ENCODE measurements around the gene UBAP2.
"Not testable (repeated sequence)": the region's sequence is repeated elsewhere in the genome, so short reads cannot be mapped to it uniquely, and the experiment has no call there.

The UBAP2 gene

DNA sequence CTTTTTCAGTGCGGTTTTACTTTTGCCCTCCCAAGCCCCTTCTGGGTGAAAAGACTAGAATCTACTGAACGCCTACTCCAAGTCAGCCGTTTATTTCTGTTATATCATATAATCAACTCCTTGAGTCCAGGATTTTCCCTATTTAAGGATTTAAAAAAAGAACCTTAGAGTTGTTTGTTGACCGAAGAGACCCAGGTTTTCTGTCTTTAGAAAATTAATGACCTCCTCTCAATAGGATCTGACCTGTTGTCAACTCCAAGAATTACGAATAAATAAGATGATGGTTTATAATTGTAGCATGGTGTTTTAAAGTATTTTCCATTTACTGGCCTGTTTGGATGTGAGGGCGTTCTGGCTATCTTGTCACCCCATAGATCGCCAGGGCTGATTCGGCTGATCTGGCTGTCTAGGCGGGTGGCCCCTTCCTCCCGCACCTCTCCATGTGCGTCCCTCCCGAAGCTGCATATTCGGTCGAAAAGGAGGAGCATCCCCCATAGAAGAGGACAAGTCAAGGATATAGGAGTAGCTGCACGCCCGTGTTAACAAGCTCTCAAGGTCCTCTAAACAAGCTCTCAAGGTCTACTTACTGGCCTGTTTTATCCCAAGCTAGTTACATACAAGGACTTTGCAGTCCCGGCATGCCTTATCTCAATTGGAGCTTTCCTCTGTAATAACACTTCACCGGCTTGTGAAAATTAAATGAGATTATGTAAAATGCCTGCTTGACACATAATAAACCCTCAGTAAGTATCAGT is 1.1 kb upstream of the UBAP2 start:
- no peak for DNase-seq (ENCODE audit: low spot score)

GRCh38 chr9:34047864-34048726 is 592 bp downstream of the UBAP2 start:
- no peak for DNase-seq (ENCODE audit: low spot score)

DNA sequence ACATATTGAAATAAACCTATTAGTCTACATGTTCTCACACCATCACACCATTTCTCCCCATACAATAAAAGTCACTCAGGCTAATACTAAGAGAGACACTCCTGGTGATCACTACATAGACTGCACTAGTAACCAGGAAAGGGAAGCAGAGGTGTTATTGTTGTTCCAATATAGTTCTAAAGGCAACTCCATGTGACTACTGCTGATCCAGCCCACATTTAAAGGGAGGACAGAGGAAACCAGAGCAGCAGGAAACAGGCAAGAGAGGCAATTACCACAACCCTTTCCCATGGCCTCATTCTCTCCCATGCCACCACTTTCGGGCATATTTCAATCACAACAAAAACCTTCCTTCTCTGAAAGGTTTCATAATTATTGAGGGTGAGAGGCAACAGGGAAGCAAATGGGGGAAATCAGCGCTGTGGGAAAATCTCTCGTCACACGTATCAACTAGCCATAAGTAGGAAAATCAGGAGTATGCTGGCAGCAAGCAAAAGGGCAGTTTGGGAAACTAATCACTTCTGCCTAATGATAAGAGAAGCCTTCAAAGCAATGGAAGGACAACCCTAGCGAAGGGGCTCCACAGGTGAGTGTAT is 1.8 kb downstream of the UBAP2 start:
- DNase-seq (ENCODE audit: low spot score) = no peak

DNA sequence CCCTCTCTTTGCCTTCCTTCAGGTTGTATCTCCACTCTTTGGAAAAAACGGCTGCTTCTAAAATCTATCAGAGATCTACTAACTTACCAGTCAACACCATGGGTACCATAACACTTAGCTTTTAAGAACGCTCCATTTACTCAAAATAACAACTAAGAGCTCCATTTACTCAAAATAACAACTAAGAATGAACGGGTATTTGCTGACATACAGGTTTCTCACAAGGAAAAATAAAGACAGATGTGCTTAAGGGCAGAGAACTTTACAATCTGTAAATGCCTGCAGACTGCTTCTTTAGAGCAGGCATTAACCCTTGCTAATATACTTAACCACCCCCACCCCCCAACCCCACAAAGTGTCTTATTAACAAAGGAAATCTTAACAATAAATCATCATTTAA is 2.8 kb downstream of the UBAP2 start:
- no peak for DNase-seq (ENCODE audit: low spot score)

DNA sequence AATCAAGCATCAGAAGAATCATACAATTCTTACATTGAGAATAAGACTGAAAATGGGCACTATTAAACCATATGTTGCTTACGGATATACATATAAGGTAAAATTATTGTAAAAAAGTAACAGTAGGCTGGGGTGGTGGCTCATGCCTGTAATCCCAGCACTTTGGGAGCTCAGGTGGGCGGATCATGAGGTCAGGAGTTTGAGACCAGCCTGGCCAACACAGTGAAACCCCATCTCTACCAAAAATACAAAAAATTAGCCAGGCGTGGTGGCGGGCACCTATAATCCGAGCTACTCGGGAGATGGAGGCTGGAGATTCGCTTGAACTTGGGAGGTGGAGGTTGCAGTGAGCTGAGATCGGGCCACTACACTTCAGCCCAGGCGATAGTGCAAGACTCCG is 6.6 kb downstream of the UBAP2 start:
- not testable (repeated sequence) for DNase-seq (ENCODE audit: low spot score)

- not testable (repeated sequence) for DNase-seq (ENCODE audit: low spot score)
Measured at GRCh38 chr9:34038851-34039250, 9.8 kb downstream of the UBAP2 start.

GRCh38 chr9:34037626-34038025 is 11.1 kb downstream of the UBAP2 start:
- DNase-seq (ENCODE audit: low spot score) = no peak

DNA sequence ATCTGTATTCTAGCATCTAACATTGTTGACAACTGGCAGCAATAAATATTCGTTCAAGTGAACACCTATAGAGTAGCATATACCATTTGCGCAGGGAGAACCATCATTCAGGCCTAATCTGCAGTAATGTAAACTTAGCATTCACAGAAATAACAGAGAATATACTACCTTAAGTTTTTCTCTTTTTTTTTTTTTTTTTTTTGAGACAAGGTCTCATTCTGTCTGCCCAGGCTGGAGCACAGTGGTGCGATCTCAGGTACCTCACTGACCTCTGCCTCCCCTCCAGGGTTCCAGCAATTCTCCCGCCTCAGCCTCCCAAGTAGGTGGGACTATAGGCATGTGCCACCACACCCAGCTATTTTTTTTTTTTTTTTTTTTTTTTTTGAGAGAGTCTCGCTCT is 12.1 kb downstream of the UBAP2 start:
- no peak for DNase-seq (ENCODE audit: low spot score)

- no peak for DNase-seq (ENCODE audit: low spot score)
Measured at GRCh38 chr9:34035656-34036055, 13.0 kb downstream of the UBAP2 start.

GRCh38 chr9:34034698-34035065 is 14.0 kb downstream of the UBAP2 start:
- no peak for DNase-seq (ENCODE audit: low spot score)

DNA sequence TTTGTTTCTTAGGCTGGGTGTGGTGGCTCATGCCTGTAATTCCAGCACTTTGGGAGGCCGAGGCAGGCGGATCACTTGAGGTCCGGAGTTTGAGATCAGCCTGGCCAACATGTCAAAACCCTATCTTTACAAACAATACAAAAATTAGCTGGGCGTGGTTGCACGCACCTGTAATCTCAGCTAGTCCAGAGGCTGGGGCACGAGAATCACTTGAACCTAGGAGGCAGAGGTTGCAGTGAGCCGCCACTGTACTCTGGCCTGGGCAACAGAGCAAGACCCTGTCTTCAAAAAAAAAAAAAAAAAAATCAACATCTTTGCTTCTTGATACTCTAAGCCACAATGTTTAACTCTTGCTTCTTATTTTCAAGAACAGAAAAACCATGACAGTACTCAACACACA is 16.1 kb downstream of the UBAP2 start:
- DNase-seq (ENCODE audit: low spot score) = no peak

DNA sequence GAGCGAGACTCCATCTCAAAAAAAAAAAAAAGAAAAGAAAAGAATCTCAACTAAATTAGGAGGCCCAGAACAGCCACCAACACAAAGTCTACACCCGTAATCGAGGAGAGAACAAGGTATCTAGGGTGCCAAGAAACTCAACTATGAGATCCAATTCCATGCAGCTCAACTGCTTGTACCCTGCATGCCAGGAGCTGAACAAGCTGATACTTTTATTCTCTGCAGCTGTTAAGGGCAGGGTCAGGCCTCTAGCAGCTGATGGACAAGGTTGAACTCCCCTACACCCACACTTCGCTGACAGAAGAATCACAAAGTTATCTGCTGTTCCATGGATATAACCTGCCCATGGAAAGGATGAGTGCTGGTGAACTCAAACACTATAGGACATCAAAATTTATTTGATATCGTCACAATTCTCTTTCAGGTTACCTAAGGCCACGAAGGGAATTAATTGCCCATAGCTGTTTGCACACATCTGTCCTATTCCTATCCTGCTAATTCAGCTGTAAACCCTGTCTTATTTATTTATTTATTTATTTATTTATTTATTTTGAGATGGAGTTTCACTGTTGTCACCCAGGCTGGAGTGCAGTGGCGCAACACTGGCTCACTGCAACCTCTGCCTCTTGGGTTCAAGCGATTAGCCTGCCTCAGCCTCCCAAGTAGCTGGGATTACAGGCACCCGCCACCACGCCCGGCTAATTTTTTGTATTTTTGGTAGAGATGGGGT is 20.7 kb downstream of the UBAP2 start:
- no peak for DNase-seq (ENCODE audit: low spot score)

DNA sequence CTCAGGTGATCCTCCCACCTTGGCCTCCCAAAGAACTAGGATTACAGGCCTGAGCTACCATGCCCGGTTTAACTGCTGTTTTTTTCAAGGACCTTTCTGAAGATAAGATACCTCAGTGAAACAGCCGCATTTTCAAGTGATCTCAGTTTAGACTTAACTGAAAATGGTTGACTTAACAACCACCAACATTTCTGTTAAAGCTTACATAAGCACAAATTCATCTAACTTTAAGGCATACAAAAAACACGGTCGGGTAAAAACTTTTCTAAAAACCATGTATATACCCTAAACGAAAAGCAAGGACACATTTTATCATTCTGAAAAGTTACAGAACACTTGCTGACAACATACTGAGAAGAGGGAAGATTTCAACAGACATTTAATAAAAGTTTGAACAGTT is 22.9 kb downstream of the UBAP2 start:
- no peak for DNase-seq (ENCODE audit: low spot score)

DNA sequence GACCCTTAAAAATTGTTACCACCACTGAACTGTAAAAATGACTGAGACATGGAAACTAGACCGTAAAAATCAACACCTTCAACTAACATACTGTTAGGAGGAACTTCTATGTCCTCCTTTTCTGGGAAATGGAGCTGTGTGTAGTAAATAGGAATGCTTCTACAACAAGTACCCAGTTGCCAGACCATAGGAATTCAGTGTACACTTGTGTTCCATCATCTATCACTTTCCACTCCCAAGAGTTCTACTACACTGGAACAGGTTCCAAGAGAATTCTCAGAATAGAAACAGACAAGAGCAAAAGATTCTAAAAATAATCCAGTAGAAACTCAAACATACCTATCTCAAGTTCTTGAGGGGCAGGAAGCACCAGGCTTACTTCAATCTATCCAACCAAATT is 23.6 kb downstream of the UBAP2 start:
- no peak for DNase-seq (ENCODE audit: low spot score)

GRCh38 chr9:34024476-34024875 is 24.2 kb downstream of the UBAP2 start:
- not testable (repeated sequence) for DNase-seq (ENCODE audit: low spot score)

DNA sequence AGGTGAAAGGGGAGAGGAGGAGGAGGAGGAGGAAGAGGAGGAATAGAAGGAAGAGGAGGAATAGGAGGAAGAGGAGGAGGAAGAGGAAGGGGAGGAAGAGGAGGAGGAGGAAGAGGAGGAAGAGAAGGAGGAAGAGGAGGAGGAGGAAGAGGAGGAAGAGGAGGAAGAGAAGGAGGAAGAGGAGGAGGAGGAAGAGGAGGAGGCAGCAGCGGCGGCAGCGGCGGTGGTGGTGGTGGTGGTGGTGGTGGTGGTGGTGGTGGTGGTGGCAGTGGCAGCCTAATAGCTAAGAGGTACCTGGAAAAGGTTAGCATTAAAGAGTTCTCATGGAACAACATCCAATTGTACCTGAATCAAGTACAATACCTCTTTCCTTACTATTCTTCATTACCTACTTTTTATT is 32.5 kb downstream of the UBAP2 start:
- DNase-seq (ENCODE audit: low spot score) = no peak

DNA sequence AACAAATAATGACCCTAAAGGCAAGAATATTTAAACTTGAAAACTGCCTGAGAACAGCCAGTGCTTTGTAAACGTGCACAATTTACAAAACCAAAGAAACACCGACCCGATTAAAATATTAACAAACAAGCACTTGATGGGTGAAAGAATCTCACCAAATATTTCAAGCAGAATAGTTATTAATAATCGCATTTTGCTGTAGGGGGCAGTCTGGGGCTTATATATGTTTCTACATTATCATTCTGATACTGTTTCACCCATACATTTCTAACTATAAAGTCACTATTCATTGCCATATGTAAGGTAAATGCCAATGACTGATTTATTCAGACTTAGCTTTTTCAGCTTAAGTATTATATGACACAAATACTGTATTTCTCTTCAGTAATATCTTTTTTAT is 37.7 kb downstream of the UBAP2 start:
- DNase-seq (ENCODE audit: low spot score) = no peak

DNA sequence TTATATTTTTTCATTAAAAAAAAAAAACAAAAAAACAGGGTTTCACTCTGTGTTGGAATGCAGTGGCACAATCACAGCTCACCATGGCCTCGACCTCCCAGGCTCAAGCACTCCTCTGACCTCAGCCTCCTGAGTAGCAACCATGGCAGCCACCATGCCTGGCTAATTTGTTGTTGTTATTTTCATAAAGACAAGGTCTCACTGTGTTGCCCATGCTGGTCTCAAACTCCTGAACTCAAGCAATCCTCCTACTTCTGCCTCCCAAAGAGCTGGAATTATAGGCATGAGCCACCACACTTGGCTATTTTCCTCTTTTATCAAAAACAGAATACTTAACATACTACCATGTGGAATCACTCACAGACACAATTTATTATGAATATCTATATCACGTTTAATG is 46.7 kb downstream of the UBAP2 start:
- no peak for DNase-seq (ENCODE audit: low spot score)

GRCh38 chr9:34001298-34001697 is 47.4 kb downstream of the UBAP2 start:
- DNase-seq (ENCODE audit: low spot score) = no peak

DNA sequence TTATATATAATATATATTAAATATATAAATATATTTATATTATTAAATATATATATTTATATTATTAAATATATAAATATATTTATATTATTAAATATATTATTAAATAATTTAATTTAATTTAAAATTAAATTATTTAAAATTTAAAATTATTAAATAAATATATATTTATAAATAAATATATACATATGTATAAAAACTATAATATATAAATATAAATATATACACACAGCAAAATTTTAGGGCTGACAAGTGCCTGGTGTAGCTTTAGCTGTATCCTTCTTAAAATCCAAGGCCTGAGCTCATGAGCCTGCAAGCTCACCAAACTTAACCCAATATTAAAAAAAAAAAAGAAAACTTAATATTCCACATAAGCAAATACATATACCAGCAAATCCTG is 53.2 kb downstream of the UBAP2 start:
- DNase-seq (ENCODE audit: low spot score) = no peak

- DNase-seq (ENCODE audit: low spot score) = no peak
Measured at GRCh38 chr9:33993104-33993503, 55.6 kb downstream of the UBAP2 start.

DNA sequence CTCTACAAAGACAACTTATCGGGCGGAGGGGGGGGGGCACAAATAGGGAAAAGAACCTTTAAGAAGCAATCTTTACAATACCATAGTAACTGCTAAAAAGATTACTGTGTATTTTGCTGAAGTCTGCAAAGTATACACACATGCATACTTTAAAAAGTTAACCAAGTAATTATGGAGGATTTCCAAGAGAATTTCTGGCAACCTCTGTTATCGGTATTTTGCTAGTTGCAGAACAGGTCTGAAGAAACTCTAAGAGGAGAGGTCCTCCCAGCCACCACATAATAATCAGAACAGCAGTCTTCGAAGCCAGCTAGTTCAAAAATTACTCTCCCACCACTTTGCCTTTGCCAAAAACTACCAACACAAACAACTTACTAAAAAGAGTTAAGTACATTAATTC is 56.1 kb downstream of the UBAP2 start:
- DNase-seq (ENCODE audit: low spot score) = no peak
